ENCODE data around the gene BIRC5.
A peak's percentile ranks its signal among the peaks of the same experiment; 100 is the strongest.

BIRC5 gene

GRCh38 chr17:78184351-78184750 is 29.7 kb upstream of the BIRC5 start:
- no peak for DNase-seq

- DNase-seq: no peak
Observed at GRCh38 chr17:78184868-78185267, 29.2 kb upstream of the BIRC5 start.

GRCh38 chr17:78185981-78186691 is 27.9 kb upstream of the BIRC5 start:
- DNase-seq: no peak

- peak; percentile 68 for DNase-seq
Observed at GRCh38 chr17:78186692-78187595, 27.1 kb upstream of the BIRC5 start, which contains the start of the genes AFMID and TK1. Gene AFMID, plus strand, starts transcription at chr17:78187362. Its CDS starts 9 bp downstream, at chr17:78187371. Gene TK1, minus strand, starts transcription at chr17:78187052. Its CDS starts 58 bp downstream, at chr17:78186994.

DNA sequence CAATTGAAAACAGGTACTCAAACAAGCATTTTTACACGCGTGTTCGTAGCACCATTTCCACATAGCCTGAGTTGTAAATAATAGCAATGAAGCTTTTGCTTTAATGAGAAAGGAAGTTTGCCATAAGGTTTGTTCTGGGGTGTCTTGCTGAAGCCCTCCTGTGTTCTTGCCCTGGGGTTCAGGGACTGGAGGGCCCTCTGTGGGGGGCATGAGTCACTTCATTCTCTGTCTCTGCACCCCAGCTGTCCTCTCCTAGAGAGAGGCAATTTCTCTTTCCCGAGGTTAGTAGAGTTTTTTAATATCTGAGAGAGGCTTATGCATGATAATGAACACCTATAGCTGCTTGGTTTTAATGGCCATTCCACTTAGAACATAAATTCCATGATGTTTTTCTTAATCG is 17.3 kb upstream of the BIRC5 start:
- DNase-seq: no peak

- DNase-seq: no peak
Observed at GRCh38 chr17:78197147-78197832, 16.8 kb upstream of the BIRC5 start.

GRCh38 chr17:78200451-78200850 is 13.6 kb upstream of the BIRC5 start:
- DNase-seq: no peak

DNA sequence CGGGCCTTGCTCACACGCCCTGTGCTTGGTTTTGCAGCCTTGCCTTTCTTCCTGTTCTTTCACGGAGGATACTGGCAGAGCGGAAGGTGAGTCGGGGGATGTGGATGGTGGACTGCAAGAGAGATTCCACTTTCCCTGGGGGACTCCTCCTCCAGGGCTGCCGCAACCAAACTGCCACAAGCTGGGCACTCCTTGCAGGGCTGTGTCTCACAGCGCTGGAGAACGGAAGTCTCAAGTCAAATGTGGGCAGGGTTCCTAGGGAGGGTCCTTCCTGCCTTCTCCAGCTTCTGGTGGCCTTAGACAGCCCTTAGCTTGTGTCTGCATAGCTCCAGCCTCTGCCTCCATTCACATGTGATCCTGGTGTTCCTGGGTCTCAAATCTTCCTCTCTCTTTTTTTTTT is 11.4 kb upstream of the BIRC5 start:
- no peak for DNase-seq

DNA sequence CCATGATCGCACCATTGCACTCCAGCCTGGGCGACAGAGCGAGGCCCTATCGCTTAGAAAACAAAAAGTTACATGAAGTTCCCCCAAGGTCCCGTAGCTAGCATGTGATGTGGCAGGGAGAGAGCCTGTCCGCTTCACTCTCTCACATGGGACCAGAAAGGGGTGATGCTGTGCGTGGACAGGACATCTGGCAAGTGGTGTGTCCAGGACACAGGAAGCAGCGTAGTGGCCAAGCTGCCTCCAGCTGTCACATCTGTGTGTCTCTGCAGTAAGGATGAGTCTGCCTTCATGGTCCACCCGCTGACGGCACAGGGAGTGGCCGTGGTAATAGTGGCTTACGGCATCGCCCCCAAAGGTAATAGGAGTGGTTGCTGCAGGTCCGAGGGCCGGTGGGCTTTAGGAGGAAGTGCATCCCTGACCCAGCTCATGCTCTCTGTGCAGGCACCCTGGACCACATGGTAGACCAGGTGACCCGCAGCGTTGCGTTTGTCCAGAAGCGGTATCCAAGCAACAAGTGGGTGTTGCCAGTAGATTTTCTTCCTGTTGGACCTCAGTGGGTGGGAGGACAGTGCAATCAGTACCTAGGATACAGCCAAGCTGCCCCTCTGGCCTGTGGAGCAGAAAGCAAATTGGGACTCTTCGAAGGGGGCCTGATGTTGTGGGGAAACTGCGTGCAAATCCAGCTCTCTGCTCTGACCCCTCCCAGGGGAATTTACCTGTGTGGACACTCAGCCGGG is 9.5 kb upstream of the BIRC5 start:
- no peak for DNase-seq

- no peak for DNase-seq
Observed at GRCh38 chr17:78205124-78205775, 8.8 kb upstream of the BIRC5 start.

GRCh38 chr17:78206298-78206697 is 7.8 kb upstream of the BIRC5 start:
- DNase-seq: no peak

DNA sequence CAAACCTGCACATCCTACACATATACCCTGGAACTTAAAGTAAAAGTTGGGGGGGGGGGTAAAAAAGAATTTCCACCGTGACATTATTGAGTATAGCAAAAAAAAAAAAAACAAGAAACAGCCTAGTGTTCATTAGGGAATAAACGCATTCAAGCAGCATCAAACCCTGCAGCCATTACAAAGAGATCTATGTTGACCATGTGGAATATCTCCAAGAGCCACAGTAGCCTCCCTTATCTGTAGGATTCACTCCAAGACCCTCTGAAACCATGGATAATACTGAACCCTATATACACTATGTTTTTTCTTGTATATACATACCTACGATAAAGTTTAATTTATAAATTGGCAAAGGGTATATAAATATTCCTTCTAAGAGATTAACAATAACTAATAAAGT is 5.6 kb upstream of the BIRC5 start:
- DNase-seq: no peak

DNA sequence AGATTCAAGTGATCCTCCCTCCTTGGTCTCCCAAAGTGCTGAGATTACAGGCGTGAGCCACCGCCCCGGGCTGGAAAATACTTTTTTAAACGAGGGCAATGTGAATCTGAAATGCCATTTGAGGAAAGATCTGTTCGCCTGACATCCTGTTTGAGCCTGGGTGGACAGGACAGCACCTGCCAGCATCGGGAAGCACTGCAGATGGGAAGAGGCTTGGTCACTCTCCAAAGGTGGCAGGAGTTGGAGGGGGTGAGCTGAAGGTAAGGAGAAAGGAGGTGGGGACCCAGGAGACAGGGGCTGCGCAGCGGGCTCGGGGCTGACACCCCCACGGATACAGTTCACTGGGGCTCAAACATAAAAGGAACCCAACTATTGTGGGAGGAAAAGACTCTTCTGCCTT is 3.9 kb upstream of the BIRC5 start:
- no peak for DNase-seq

DNA sequence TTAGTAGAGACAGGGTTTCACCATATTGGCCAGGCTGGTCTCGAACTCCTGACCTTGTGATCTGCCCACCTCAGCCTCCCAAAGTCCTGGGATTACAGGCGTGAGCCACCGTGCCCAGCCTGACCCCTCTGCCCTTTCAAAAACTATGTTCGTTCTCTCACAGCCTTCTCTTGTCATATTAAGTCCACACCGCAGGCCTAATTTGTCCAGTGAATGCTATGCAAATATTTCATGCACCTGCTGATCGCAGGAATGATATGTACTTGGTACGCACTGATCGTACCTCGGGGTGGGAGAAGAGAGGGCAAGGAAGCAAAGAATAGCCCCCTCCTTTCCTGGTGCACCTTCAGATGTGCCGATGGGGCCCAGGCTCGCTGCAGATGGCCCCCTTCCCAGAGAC is 3.0 kb upstream of the BIRC5 start:
- no peak for DNase-seq

- no peak for DNase-seq
Observed at GRCh38 chr17:78214706-78215061, 631 bp downstream of the BIRC5 start.

- DNase-seq: no peak
Observed at GRCh38 chr17:78219396-78220150, 5.5 kb downstream of the BIRC5 start.

- no peak for DNase-seq
Observed at GRCh38 chr17:78223061-78223460, 9.0 kb downstream of the BIRC5 start.

DNA sequence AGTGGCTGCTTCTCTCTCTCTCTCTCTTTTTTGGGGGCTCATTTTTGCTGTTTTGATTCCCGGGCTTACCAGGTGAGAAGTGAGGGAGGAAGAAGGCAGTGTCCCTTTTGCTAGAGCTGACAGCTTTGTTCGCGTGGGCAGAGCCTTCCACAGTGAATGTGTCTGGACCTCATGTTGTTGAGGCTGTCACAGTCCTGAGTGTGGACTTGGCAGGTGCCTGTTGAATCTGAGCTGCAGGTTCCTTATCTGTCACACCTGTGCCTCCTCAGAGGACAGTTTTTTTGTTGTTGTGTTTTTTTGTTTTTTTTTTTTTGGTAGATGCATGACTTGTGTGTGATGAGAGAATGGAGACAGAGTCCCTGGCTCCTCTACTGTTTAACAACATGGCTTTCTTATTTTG is 9.7 kb downstream of the BIRC5 start:
- no peak for DNase-seq

DNA sequence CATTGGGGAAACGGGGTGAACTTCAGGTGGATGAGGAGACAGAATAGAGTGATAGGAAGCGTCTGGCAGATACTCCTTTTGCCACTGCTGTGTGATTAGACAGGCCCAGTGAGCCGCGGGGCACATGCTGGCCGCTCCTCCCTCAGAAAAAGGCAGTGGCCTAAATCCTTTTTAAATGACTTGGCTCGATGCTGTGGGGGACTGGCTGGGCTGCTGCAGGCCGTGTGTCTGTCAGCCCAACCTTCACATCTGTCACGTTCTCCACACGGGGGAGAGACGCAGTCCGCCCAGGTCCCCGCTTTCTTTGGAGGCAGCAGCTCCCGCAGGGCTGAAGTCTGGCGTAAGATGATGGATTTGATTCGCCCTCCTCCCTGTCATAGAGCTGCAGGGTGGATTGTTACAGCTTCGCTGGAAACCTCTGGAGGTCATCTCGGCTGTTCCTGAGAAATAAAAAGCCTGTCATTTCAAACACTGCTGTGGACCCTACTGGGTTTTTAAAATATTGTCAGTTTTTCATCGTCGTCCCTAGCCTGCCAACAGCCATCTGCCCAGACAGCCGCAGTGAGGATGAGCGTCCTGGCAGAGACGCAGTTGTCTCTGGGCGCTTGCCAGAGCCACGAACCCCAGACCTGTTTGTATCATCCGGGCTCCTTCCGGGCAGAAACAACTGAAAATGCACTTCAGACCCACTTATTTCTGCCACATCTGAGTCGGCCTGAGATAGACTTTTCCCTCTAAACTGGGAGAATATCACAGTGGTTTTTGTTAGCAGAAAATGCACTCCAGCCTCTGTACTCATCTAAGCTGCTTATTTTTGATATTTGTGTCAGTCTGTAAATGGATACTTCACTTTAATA is 10.4 kb downstream of the BIRC5 start:
- no peak for DNase-seq

- no peak for DNase-seq
Observed at GRCh38 chr17:78225088-78225865, 11.2 kb downstream of the BIRC5 start.

Measured in effector CD4-positive, alpha-beta T cell (primary cell).